HG02642 (cell line): Measurements from ENCODE around the gene TCOF1.

Experiments used
- ATAC-seq: cut with Tn5 transposase; IDR thresholded peaks from one replicate; pipeline ENCODE4 v1.9.1; 2021; ENCODE audit warnings: mild to moderate bottlenecking; ENCODE audit not compliant: unreplicated experiment, poor library complexity

Gene TCOF1, protein sequence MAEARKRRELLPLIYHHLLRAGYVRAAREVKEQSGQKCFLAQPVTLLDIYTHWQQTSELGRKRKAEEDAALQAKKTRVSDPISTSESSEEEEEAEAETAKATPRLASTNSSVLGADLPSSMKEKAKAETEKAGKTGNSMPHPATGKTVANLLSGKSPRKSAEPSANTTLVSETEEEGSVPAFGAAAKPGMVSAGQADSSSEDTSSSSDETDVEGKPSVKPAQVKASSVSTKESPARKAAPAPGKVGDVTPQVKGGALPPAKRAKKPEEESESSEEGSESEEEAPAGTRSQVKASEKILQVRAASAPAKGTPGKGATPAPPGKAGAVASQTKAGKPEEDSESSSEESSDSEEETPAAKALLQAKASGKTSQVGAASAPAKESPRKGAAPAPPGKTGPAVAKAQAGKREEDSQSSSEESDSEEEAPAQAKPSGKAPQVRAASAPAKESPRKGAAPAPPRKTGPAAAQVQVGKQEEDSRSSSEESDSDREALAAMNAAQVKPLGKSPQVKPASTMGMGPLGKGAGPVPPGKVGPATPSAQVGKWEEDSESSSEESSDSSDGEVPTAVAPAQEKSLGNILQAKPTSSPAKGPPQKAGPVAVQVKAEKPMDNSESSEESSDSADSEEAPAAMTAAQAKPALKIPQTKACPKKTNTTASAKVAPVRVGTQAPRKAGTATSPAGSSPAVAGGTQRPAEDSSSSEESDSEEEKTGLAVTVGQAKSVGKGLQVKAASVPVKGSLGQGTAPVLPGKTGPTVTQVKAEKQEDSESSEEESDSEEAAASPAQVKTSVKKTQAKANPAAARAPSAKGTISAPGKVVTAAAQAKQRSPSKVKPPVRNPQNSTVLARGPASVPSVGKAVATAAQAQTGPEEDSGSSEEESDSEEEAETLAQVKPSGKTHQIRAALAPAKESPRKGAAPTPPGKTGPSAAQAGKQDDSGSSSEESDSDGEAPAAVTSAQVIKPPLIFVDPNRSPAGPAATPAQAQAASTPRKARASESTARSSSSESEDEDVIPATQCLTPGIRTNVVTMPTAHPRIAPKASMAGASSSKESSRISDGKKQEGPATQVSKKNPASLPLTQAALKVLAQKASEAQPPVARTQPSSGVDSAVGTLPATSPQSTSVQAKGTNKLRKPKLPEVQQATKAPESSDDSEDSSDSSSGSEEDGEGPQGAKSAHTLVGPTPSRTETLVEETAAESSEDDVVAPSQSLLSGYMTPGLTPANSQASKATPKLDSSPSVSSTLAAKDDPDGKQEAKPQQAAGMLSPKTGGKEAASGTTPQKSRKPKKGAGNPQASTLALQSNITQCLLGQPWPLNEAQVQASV (N-terminal part only)

GRCh38 chr5:150357326-150358260, at the start of gene TCOF1:
Gene TCOF1, plus strand, starts transcription at chr5:150357697. Its CDS starts 50 bp downstream, at chr5:150357747.
- peak; percentile 96 for ATAC-seq

GRCh38 chr5:150309101-150309885, 48.2 kb upstream of the TCOF1 start:
- no peak for ATAC-seq

- no peak for ATAC-seq
Measured at GRCh38 chr5:150309886-150310239, 47.6 kb upstream of the TCOF1 start.

GRCh38 chr5:150310246-150310645, 47.3 kb upstream of the TCOF1 start:
- ATAC-seq, result no peak

GRCh38 chr5:150311015-150311692, 46.3 kb upstream of the TCOF1 start:
- ATAC-seq, result no peak

DNA sequence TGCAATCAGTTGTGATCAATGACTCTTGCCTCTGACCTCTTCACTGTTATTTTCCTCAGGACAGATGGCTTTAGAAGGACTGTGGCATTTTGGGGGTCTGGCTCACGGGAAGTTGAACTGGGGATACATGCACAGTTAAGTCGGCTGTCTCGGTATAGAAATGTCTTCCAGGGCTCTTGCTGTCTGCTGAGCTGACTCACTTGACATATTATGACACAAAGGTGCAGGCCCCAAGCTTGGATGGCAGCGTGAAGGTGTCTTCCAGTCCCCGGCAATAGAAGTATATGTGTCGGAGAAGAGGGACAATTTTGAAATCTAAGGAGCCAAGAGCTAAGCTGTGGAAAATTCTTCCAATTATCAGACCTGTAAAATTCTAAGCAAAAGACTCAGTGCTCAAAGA, 45.0 kb upstream of the TCOF1 start:
- ATAC-seq, result no peak

- ATAC-seq, result no peak
Measured at GRCh38 chr5:150313501-150313900, 44.0 kb upstream of the TCOF1 start.

DNA sequence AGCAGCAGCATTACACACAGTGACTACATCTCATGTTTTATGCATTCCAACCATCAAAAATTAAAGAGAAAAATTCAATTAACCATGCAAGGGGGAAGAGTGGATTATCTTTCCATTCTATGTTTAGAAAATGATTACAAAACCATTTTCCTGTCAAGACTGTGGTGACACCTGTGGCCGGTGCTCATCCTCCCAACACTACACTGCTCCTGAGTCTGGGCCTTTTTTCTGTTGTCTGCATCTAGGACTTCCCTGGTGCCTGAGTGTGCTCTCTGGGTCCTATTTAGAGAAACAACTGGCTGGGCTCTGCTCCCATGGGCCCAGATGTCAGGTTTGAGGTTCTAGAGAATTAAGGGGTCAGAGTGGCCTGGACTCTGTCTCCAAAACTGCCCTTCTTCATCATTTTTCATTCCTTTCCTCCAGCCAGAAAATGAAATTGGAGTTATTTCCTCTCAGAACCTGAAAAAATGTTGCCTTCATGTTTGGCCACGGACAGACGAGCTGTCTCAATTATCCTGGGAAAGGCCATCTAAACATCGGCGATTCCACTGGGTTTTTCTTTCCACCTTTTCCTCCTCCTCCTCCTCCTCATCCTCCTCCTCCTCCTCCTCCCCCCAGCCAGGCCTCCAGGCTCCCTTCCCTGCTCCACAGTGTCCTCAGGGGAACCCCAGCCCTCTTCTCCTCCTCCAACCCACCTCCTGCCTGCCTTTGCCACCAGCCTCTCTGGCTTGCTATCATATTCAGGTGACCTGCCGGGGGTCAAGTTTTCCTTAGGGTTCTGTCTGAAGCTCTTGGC, 43.4 kb upstream of the TCOF1 start:
- ATAC-seq, result no peak

DNA sequence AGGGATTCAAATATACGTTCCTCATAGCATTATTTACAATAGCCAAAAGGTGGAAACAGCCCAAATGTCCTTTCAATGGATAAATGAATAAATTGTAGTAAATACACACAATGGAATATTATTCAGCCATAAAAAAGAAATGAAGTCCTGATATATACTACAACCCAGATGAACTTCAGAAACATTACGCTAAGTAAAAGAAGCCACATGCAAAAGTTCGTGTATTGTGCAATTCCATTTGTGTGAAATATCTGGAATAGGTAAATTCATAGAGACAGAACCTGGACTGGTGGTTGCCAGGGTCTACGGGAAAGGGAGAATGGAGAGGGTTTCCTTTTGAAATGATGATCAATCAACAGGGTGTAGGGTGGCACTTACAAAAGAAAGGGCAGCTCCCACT, 42.3 kb upstream of the TCOF1 start:
- no peak for ATAC-seq

DNA sequence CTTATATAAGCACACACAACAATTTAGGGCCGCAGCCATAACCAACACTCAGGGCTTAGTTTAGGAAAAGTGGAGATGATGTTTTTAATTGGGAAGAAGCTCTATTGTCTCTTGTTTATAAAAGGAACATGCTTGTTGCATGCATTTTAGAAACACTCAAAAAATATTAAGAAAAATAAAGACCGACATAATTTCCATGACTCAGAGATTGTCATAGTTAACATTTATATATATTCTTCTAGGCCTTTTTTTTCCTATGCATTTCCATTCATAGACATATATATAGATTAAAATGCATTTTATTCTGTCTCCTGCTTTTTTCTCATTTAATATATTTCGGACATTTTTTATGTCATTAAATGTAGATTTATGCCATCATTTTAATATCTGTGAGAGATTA, 41.2 kb upstream of the TCOF1 start:
- no peak for ATAC-seq

DNA sequence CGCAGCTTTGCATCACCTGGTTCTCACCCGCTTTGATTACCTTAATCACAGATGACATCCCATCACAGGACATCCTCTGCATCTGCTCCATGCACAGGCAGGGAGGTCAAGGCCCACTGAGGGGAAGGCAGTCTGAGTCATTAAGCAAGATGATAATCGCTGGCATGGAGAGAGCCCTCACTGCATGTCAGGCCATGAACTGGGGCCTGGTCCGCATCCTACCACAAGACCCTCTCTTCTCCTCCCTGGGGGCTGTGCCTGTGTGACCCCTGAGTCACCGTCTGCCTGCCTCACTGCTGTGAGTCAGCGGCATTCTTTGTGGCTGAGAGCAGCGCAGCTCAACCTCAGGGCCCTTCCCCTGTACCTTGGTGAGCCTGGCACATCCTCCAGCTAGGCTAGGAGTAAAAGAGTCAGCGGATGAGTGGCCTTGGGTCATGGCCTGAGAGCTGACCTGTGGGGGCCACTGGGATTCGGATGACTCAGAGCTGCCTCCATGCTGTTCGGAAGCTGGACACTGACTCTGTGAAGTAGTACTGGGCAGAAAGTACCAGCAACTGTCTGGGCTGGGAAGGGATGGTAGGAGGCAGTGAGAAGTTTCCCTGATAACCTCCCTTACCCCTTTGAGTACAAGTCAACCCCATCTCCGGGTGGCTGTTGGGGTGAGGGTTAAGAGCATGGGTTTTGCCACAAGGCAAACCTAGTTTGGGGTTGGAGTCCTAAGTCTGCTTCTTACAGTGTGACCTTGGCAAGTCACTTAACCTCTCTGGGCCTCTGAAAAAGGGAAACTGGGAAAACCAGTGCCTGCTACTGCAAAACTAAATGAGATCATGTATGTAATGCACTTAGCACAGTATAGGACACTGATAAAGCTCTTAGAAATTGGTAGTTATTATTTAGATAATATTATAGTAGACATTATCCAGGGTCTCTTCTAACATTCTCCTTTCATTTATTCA, 40.2 kb upstream of the TCOF1 start:
- ATAC-seq, result no peak

DNA sequence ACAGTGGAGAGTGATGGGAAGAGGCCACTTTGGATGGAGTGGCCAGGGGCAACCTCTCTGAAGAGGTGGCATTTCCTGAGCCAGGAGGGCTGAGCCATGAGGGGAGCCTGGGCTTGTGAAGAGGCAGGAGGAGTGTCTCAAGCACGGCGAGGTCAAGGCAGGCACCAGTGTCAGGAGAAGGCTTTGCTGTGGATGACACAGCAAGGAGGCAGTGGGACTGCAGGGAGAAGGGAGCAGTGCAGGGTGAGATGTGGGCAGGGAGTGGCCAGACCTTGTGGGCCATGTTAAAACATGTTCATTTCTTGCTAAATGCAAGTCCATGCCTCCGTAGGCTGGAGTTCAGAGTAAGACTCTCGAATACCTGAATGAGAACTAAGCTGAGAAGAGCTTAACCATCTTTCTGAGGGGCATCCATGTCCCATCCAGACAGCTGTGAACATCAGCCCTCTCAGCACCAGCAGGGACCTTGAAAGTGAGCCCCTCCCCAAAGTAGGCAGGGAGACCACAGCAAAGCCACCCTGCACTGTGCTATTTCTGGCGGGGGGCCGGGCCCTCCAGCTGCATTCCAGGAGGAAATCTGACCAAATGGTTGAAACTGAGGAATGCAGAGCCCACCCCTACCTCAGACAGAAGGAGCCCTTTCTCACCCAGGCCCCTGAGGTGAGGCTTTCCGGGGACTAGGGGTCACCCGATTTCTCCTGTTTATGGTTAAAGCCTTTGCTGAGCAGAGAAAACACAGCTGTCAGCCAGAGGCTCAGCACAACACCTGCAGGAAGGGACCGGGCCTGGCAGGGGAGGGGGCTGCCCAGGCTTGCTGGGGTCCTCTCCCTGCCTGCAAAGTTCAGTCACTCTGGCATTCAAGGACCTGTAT, 38.6 kb upstream of the TCOF1 start:
- no peak for ATAC-seq

- ATAC-seq, result no peak
Measured at GRCh38 chr5:150319484-150319790, 38.1 kb upstream of the TCOF1 start.

DNA sequence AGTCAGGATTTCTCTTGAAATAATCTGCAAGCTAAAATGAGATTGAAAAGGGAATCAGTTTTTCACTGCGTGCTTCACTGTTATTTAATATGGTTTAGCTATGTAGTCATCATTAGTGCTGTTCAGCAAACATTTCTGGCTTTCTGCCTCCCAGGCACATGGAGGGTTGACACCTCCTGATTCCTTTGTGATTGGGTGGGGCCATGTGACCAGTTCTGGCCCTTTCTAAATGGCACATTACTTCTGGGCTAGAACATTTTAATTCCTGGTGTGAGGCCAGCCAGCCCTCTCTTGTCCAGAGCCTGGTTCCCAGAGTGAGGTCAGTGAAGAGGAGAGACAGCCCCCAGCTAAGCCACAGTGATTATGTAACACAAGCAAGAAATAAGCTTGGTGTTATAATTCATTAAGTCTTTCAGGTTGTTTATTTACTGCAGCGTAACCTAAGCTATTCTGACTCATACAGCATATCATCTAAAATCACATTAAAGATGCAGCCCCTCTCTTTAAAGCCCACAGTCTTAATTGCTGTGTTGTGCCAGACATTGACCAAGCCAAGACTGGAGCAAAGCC, 37.4 kb upstream of the TCOF1 start:
- no peak for ATAC-seq

- ATAC-seq, result no peak
Measured at GRCh38 chr5:150321211-150321610, 36.3 kb upstream of the TCOF1 start.
